NCI-H1417 treated with DMSO at 0.1 percent for 48 hours (cell line): ENCODE data around the gene KLRF2.

ENCODE experiments used
- DNase-seq: peaks from one replicate; lab custom pipeline; 2025; lab: John Stamatoyannopoulos, UW

The KLRF2 gene

GRCh38 chr12:9888665-9889273, 7.5 kb downstream of the KLRF2 start:
- no peak for DNase-seq

- no peak for DNase-seq
Observed at GRCh38 chr12:9895215-9895971, 14.1 kb downstream of the KLRF2 start.

GRCh38 chr12:9897535-9897934, 16.2 kb downstream of the KLRF2 start:
- no peak for DNase-seq

- DNase-seq, result no peak
Observed at GRCh38 chr12:9899209-9899608, 17.9 kb downstream of the KLRF2 start.

GRCh38 chr12:9900930-9901329, 19.6 kb downstream of the KLRF2 start:
- no peak for DNase-seq

GRCh38 chr12:9902539-9903228, 21.4 kb downstream of the KLRF2 start:
- no peak for DNase-seq

GRCh38 chr12:9906873-9907272, 25.6 kb downstream of the KLRF2 start:
- no peak for DNase-seq

GRCh38 chr12:9907769-9908168, 26.5 kb downstream of the KLRF2 start:
- no peak for DNase-seq

- no peak for DNase-seq
Observed at GRCh38 chr12:9908350-9908749, 27.1 kb downstream of the KLRF2 start.

- DNase-seq, result no peak
Observed at GRCh38 chr12:9909724-9910123, 28.4 kb downstream of the KLRF2 start.

- DNase-seq, result no peak
Observed at GRCh38 chr12:9910716-9911421, 29.6 kb downstream of the KLRF2 start.

GRCh38 chr12:9911708-9912107, 30.4 kb downstream of the KLRF2 start:
- DNase-seq, result no peak

GRCh38 chr12:9919443-9919842, 38.2 kb downstream of the KLRF2 start:
- no peak for DNase-seq

- DNase-seq, result no peak
Observed at GRCh38 chr12:9920451-9920850, 39.2 kb downstream of the KLRF2 start.

- DNase-seq, result no peak
Observed at GRCh38 chr12:9922429-9922828, 41.1 kb downstream of the KLRF2 start.

GRCh38 chr12:9925705-9926393, 44.6 kb downstream of the KLRF2 start:
- no peak for DNase-seq

- DNase-seq, result no peak
Observed at GRCh38 chr12:9926876-9927275, 45.6 kb downstream of the KLRF2 start.

GRCh38 chr12:9928607-9929006, 47.3 kb downstream of the KLRF2 start:
- no peak for DNase-seq

GRCh38 chr12:9931245-9931644, 50.0 kb downstream of the KLRF2 start:
- DNase-seq, result no peak

GRCh38 chr12:9932270-9932669, 51.0 kb downstream of the KLRF2 start, which contains the start of gene CLEC2A:
TSS of gene CLEC2A (minus strand) at chr12:9932370. CDS start at chr12:9932329, 41 bp downstream.
- DNase-seq, result no peak

- DNase-seq, result no peak
Observed at GRCh38 chr12:9933958-9934357, 52.7 kb downstream of the KLRF2 start.

- no peak for DNase-seq
Observed at GRCh38 chr12:9935026-9935425, 53.7 kb downstream of the KLRF2 start.
